ENCODE results near the gene DNAH7. TPM values are rescaled to one million over a fixed set of nuclear protein-coding genes. Genes with fewer than 3 reads are reported as not detected.

The DNAH7 gene
- total and polyA plus RNA-seq, 2 donors (not counting 1 experiment from before 2014, with no cell fraction given), result 0.37 to 0.99 TPM

- H2AFZ ChIP-seq (ENCODE audit: low read length), result no peak overlapping the region
- DNase-seq (ENCODE audit: low read depth in 2 of 2), result peak; percentile 43 to 90
- H3K9me3 ChIP-seq (ENCODE audit: control insufficient read depth, insufficient read depth, low read depth, low read length), result no peaks in the 10 kb centered on the region
- H3K27me3 ChIP-seq (ENCODE audit: control insufficient read depth, insufficient read depth, low read length), result no peaks in the 10 kb centered on the region
- H3K27ac ChIP-seq (ENCODE audit: insufficient read depth, low read length), result no peak overlapping the region
- H3K4me2 ChIP-seq (ENCODE audit: extremely low read depth, insufficient read depth, low read length), result no peak overlapping the region
- H3K4me1 ChIP-seq (ENCODE audit: control insufficient read depth, extremely low read depth, insufficient read depth, low read length), result peaks cover 5% of the 10 kb centered on the region
- no peak overlapping the region for H3K9ac ChIP-seq (ENCODE audit: insufficient read depth, low read length)
- H4K20me1 ChIP-seq (ENCODE audit: control insufficient read depth, extremely low read depth, insufficient read depth, low read length), result no peaks in the 10 kb centered on the region
- H3K4me3 ChIP-seq (replicated peaks in 1 of 4; ENCODE audit: control extremely low read depth in 1 of 4, insufficient read depth in 1 of 4, low read depth in 3 of 4, low read length in 4 of 4), result no peak overlapping the region
- no peaks in the 10 kb centered on the region for H3K36me3 ChIP-seq (ENCODE audit: control insufficient read depth, insufficient read depth, low read length)
- TF ChIP-seq EZH2 (IDR thresholded peaks at IDR 0.05; ENCODE audit: low read length, missing control alignments) (no peak), CTCF (conservative IDR thresholded peaks at IDR 0.05 in 1 of 2, IDR thresholded peaks at IDR 0.05 in 1 of 2; ENCODE audit: low read depth in 1 of 2, low read length in 2 of 2) (no peak)
- no peaks in the 10 kb centered on the region for H3K79me2 ChIP-seq (ENCODE audit: control insufficient read depth, insufficient read depth, low read length)
These were observed 248.3 kb downstream of the DNAH7 start for GRCh38 chr2:195820373-195820772.

- Histone ChIP-seq H3K27me3 (ENCODE audit: control insufficient read depth, insufficient read depth, low read length) (no peaks in the 10 kb centered on the region), H4K20me1 (ENCODE audit: control insufficient read depth, extremely low read depth, insufficient read depth, low read length) (no peaks in the 10 kb centered on the region), H3K4me2 (ENCODE audit: extremely low read depth, insufficient read depth, low read length) (no peak overlapping the region), H3K36me3 (ENCODE audit: control insufficient read depth, insufficient read depth, low read length) (no peaks in the 10 kb centered on the region), H3K4me1 (ENCODE audit: control insufficient read depth, extremely low read depth, insufficient read depth, low read length) (peaks cover 5% of the 10 kb centered on the region), H3K79me2 (ENCODE audit: control insufficient read depth, insufficient read depth, low read length) (no peaks in the 10 kb centered on the region), H3K27ac (ENCODE audit: insufficient read depth, low read length) (no peak overlapping the region), H3K9ac (ENCODE audit: insufficient read depth, low read length) (no peak overlapping the region), H3K9me3 (ENCODE audit: control insufficient read depth, insufficient read depth, low read depth, low read length) (no peaks in the 10 kb centered on the region), H3K4me3 (replicated peaks in 1 of 4; ENCODE audit: control extremely low read depth in 1 of 4, insufficient read depth in 1 of 4, low read depth in 3 of 4, low read length in 4 of 4) (no peak overlapping the region), H2AFZ (ENCODE audit: low read length) (no peak overlapping the region)
- no peak for DNase-seq (ENCODE audit: low read depth in 2 of 2)
- TF ChIP-seq CTCF (conservative IDR thresholded peaks at IDR 0.05 in 1 of 2, IDR thresholded peaks at IDR 0.05 in 1 of 2; ENCODE audit: low read depth in 1 of 2, low read length in 2 of 2) (no peak), EZH2 (IDR thresholded peaks at IDR 0.05; ENCODE audit: low read length, missing control alignments) (no peak)
These were observed 249.4 kb downstream of the DNAH7 start for GRCh38 chr2:195819276-195819675.

- peaks cover 5% of the 10 kb centered on the region for H3K4me1 ChIP-seq (ENCODE audit: control insufficient read depth, extremely low read depth, insufficient read depth, low read length)
- no peak overlapping the region for H3K27ac ChIP-seq (ENCODE audit: insufficient read depth, low read length)
- H3K36me3 ChIP-seq (ENCODE audit: control insufficient read depth, insufficient read depth, low read length), result no peaks in the 10 kb centered on the region
- TF ChIP-seq CTCF (conservative IDR thresholded peaks at IDR 0.05 in 1 of 2, IDR thresholded peaks at IDR 0.05 in 1 of 2; ENCODE audit: low read depth in 1 of 2, low read length in 2 of 2) (no peak), EZH2 (IDR thresholded peaks at IDR 0.05; ENCODE audit: low read length, missing control alignments) (no peak)
- no peaks in the 10 kb centered on the region for H3K79me2 ChIP-seq (ENCODE audit: control insufficient read depth, insufficient read depth, low read length)
- H2AFZ ChIP-seq (ENCODE audit: low read length), result no peak overlapping the region
- H3K9ac ChIP-seq (ENCODE audit: insufficient read depth, low read length), result no peak overlapping the region
- no peaks in the 10 kb centered on the region for H4K20me1 ChIP-seq (ENCODE audit: control insufficient read depth, extremely low read depth, insufficient read depth, low read length)
- H3K27me3 ChIP-seq (ENCODE audit: control insufficient read depth, insufficient read depth, low read length), result no peaks in the 10 kb centered on the region
- DNase-seq (ENCODE audit: low read depth in 2 of 2), result peak; percentile 63 to 93
- H3K4me3 ChIP-seq (replicated peaks in 1 of 4; ENCODE audit: control extremely low read depth in 1 of 4, insufficient read depth in 1 of 4, low read depth in 3 of 4, low read length in 4 of 4), result no peak overlapping the region
- H3K9me3 ChIP-seq (ENCODE audit: control insufficient read depth, insufficient read depth, low read depth, low read length), result no peaks in the 10 kb centered on the region
- H3K4me2 ChIP-seq (ENCODE audit: extremely low read depth, insufficient read depth, low read length), result no peak overlapping the region
These were observed 250.1 kb downstream of the DNAH7 start for GRCh38 chr2:195818526-195818925.

Measured in fibroblast of lung (primary cell).